Large intestine (tissue), 3 donors: ENCODE results near the gene SIPA1L3. TPM values are rescaled to one million over a fixed set of nuclear protein-coding genes. Genes with fewer than 3 reads are reported as not detected.
A peak's percentile ranks its signal among the peaks of the same experiment; 100 is the strongest.

Experiments used
- DNase-seq, 2 donors: peaks; one replicate each; pipeline versions ENCODE4 v3.0.0 to v3.0.0-alpha.2; 2013
- H3K27ac ChIP-seq: one replicate; pipeline ENCODE4 v1.5.1; 2013; ENCODE audit warnings: low read length
- H3K27me3 ChIP-seq: 2 replicates; pipeline ENCODE4 v1.6.1; 2013; ENCODE audit warnings: low read length; ENCODE audit not compliant: control insufficient read depth, insufficient read depth
- H3K36me3 ChIP-seq: 2 replicates; pipeline ENCODE4 v1.6.1; 2013; ENCODE audit warnings: low read length; ENCODE audit not compliant: control insufficient read depth, insufficient read depth
- H3K4me1 ChIP-seq: one replicate; pipeline ENCODE4 v1.6.1; 2013; ENCODE audit warnings: low read length; ENCODE audit not compliant: control insufficient read depth, insufficient read depth
- H3K4me3 ChIP-seq: one replicate; pipeline ENCODE4 v1.5.1; 2013; ENCODE audit warnings: low read length
- H3K9me3 ChIP-seq: one replicate; pipeline ENCODE4 v1.6.1; 2013; ENCODE audit warnings: mild to moderate bottlenecking, low read depth, low read length, moderate library complexity; ENCODE audit not compliant: control insufficient read depth
- WGBS: methylation state at CpG from one replicate; pipeline ENCODE4 v1.1.5; 2013; ENCODE audit warnings: low lambda C conversion rate; ENCODE audit not compliant: insufficient coverage; 5-methylcytosine and 5-hydroxymethylcytosine counted together
- polyA plus RNA-seq: library from polyadenylated mRNA; unstranded; fragments of 120-200 nt; gene quantifications from one replicate; pipeline ENCODE4 v1.2.1, GENCODE V29; 2013

SIPA1L3 gene
- polyA plus RNA-seq, 1 donor: 70.0 TPM

GRCh38 chr19:38125238-38125637, 218.2 kb downstream of the SIPA1L3 start:
- Histone ChIP-seq H3K4me1 (no peaks in the 10 kb centered on the region), H3K27me3 (no peaks in the 10 kb centered on the region), H3K36me3 (peaks cover 46% of the 10 kb centered on the region), H3K27ac (no peak overlapping the region), H3K4me3 (no peak overlapping the region), H3K9me3 (peaks cover 16% of the 10 kb centered on the region)
- no CpG with 5 or more reads among the region's 9 CpGs for WGBS
- DNase-seq: no peak

GRCh38 chr19:38130399-38130798, 223.4 kb downstream of the SIPA1L3 start:
- Histone ChIP-seq H3K4me3 (no peak overlapping the region), H3K27me3 (no peaks in the 10 kb centered on the region), H3K9me3 (no peaks in the 10 kb centered on the region), H3K27ac (no peak overlapping the region), H3K4me1 (no peaks in the 10 kb centered on the region), H3K36me3 (peaks cover 49% of the 10 kb centered on the region)
- no peak for DNase-seq
- no CpG with 5 or more reads among the region's 25 CpGs for WGBS

- Histone ChIP-seq H3K9me3 (no peaks in the 10 kb centered on the region), H3K27me3 (no peaks in the 10 kb centered on the region), H3K4me1 (no peaks in the 10 kb centered on the region), H3K36me3 (peaks cover 46% of the 10 kb centered on the region), H3K27ac (no peak overlapping the region), H3K4me3 (no peak overlapping the region)
- no CpG with 5 or more reads among the region's 6 CpGs for WGBS
- DNase-seq: no peak
Measured at GRCh38 chr19:38132781-38133180, 225.8 kb downstream of the SIPA1L3 start.

GRCh38 chr19:38133319-38133718, 226.3 kb downstream of the SIPA1L3 start:
- 90% methylated on average over 2 of the region's 3 CpGs for WGBS
- DNase-seq: no peak
- Histone ChIP-seq H3K27ac (no peak overlapping the region), H3K9me3 (no peaks in the 10 kb centered on the region), H3K27me3 (no peaks in the 10 kb centered on the region), H3K36me3 (peaks cover 41% of the 10 kb centered on the region), H3K4me1 (no peaks in the 10 kb centered on the region), H3K4me3 (no peak overlapping the region)

- H3K9me3 ChIP-seq: no peaks in the 10 kb centered on the region
- H3K27me3 ChIP-seq: no peaks in the 10 kb centered on the region
- WGBS: no CpG with 5 or more reads among the region's 14 CpGs
- H3K4me1 ChIP-seq: no peaks in the 10 kb centered on the region
- DNase-seq: no peak
- H3K36me3 ChIP-seq: peaks cover 46% of the 10 kb centered on the region
- no peak overlapping the region for H3K4me3 ChIP-seq
- H3K27ac ChIP-seq: no peak overlapping the region
Measured at GRCh38 chr19:38134540-38135149, 227.6 kb downstream of the SIPA1L3 start.

GRCh38 chr19:38135150-38135998, 228.4 kb downstream of the SIPA1L3 start:
- WGBS: no CpG with 5 or more reads among the region's 21 CpGs
- no peak overlapping the region for H3K4me3 ChIP-seq
- no peak for DNase-seq
- H3K9me3 ChIP-seq: no peaks in the 10 kb centered on the region
- no peaks in the 10 kb centered on the region for H3K27me3 ChIP-seq
- peaks cover 47% of the 10 kb centered on the region for H3K36me3 ChIP-seq
- H3K4me1 ChIP-seq: no peaks in the 10 kb centered on the region
- H3K27ac ChIP-seq: no peak overlapping the region

GRCh38 chr19:38139122-38139521, 232.1 kb downstream of the SIPA1L3 start:
- no CpG with 5 or more reads among the region's 6 CpGs for WGBS
- Histone ChIP-seq H3K27me3 (no peaks in the 10 kb centered on the region), H3K9me3 (no peaks in the 10 kb centered on the region), H3K27ac (no peak overlapping the region), H3K36me3 (peaks cover 54% of the 10 kb centered on the region), H3K4me3 (no peak overlapping the region), H3K4me1 (no peaks in the 10 kb centered on the region)
- peak in 1 of 2 donors; percentile 42 for DNase-seq

GRCh38 chr19:38141108-38141507, 234.1 kb downstream of the SIPA1L3 start:
- H3K9me3 ChIP-seq: no peaks in the 10 kb centered on the region
- DNase-seq: no peak
- H3K4me1 ChIP-seq: no peaks in the 10 kb centered on the region
- H3K27me3 ChIP-seq: no peaks in the 10 kb centered on the region
- H3K4me3 ChIP-seq: no peak overlapping the region
- WGBS: 100% methylated on average over 1 of the region's 13 CpGs
- peaks cover 57% of the 10 kb centered on the region for H3K36me3 ChIP-seq
- no peak overlapping the region for H3K27ac ChIP-seq

GRCh38 chr19:38142176-38143035, 235.4 kb downstream of the SIPA1L3 start:
- no CpG with 5 or more reads among the region's 17 CpGs for WGBS
- H3K36me3 ChIP-seq: peaks cover 53% of the 10 kb centered on the region

GRCh38 chr19:38143847-38144246, 236.8 kb downstream of the SIPA1L3 start:
- no CpG with 5 or more reads among the region's 5 CpGs for WGBS
- H3K4me1 ChIP-seq: no peaks in the 10 kb centered on the region
- H3K27me3 ChIP-seq: no peaks in the 10 kb centered on the region
- H3K36me3 ChIP-seq: peaks cover 59% of the 10 kb centered on the region
- DNase-seq: no peak
- H3K27ac ChIP-seq: no peak overlapping the region
- H3K9me3 ChIP-seq: no peaks in the 10 kb centered on the region
- H3K4me3 ChIP-seq: no peak overlapping the region

More at GRCh38 chr19:38142176-38143035, 235.4 kb downstream of the SIPA1L3 start:
- H3K4me1 ChIP-seq: no peaks in the 10 kb centered on the region
- no peak overlapping the region for H3K4me3 ChIP-seq
- DNase-seq: peak; percentile 20 to 33
- no peaks in the 10 kb centered on the region for H3K27me3 ChIP-seq
- H3K27ac ChIP-seq: no peak overlapping the region
- no peaks in the 10 kb centered on the region for H3K9me3 ChIP-seq
